ENCODE measurements around the gene BMPR2. TPM values are rescaled to one million over a fixed set of nuclear protein-coding genes. Genes with fewer than 3 reads are reported as not detected.
"Not testable (repeated sequence)": the region's sequence is repeated elsewhere in the genome, so short reads cannot be mapped to it uniquely, and the experiment has no call there.

BMPR2 gene
- total RNA-seq, 1 experiment from 2014 or later = 34.9 TPM

DNA sequence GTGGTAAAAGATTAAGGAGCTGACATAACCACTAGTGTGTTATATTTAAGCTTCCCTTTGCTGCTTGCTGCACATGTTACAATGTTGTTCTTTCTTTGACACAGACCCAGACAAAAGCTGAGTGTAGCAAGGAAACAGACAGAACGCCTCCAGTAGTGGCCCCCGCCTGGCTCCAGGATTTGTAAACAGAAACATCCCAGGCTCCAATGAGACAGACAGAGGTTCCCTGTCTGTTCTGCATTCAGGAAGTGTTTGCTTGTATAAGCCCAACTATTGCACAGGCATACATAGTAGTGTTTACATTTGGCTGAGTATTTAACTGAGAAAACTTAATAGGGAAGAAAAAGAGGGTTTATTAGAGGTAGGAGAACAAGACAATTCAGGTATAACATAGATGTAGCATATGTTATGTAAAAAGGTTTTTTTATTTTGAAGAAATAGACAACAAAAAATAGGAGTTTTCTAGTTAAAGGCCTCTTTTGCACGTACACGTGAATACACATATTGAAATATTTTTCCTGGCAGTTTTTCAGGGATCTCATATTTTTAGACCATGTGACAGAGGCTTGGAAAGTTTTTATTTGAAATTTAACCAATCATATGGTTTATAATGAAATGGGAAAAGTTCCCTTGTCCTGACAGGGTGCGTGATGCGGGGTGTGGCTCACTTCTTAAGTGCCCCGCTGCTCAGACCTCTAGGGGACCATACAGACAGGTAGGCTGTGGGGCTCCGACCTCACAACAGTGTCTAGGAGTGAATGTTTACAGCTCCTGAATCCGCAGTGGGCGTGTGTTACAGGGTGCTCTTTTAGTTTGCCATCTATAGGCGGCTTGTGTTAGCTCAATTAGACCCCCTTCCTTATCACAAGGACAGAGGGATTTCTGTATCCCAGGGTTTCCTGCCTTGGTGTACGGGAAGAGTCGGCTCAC is 118.4 kb downstream of the BMPR2 start:
- DNase-seq (ENCODE audit: low spot score) = no peak
- TF ChIP-seq, protein P1, sequence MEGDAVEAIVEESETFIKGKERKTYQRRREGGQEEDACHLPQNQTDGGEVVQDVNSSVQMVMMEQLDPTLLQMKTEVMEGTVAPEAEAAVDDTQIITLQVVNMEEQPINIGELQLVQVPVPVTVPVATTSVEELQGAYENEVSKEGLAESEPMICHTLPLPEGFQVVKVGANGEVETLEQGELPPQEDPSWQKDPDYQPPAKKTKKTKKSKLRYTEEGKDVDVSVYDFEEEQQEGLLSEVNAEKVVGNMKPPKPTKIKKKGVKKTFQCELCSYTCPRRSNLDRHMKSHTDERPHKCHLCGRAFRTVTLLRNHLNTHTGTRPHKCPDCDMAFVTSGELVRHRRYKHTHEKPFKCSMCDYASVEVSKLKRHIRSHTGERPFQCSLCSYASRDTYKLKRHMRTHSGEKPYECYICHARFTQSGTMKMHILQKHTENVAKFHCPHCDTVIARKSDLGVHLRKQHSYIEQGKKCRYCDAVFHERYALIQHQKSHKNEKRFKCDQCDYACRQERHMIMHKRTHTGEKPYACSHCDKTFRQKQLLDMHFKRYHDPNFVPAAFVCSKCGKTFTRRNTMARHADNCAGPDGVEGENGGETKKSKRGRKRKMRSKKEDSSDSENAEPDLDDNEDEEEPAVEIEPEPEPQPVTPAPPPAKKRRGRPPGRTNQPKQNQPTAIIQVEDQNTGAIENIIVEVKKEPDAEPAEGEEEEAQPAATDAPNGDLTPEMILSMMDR (conservative IDR thresholded peaks at IDR 0.05; ENCODE audit: low read depth, low read length) = no peak
- no peak for TF ChIP-seq EZH2 (IDR thresholded peaks at IDR 0.05; ENCODE audit: borderline replicate concordance, low read depth, low read length, poor library complexity, severe bottlenecking)
- Histone ChIP-seq H3K4me1 (ENCODE audit: insufficient read depth, low read length, poor library complexity, severe bottlenecking) (peaks cover 8% of the 10 kb centered on the region), H3K9me3 (ENCODE audit: low read depth, low read length, poor library complexity, severe bottlenecking) (no peaks in the 10 kb centered on the region), H3K4me3 (ENCODE audit: low read depth, low read length, poor library complexity, severe bottlenecking) (no peak overlapping the region), H3K27me3 (replicated peaks; ENCODE audit: insufficient read depth, low read depth, low read length, poor library complexity) (no peaks in the 10 kb centered on the region), H3K27ac (ENCODE audit: low read depth, low read length, poor library complexity, severe bottlenecking) (no peak overlapping the region), H3K36me3 (ENCODE audit: insufficient read depth, low read length, poor library complexity, severe bottlenecking) (no peaks in the 10 kb centered on the region)
- ChIA-PET CTCF (no interaction called here), POLR2A (ENCODE audit: low non-redundant PET) (no interaction called here)
- intact Hi-C loops (cut with micrococcal nuclease; ENCODE audit: unreplicated experiment) = no loop called here
- no TSS peak for BruUV-seq (replicated peaks)

- Histone ChIP-seq H3K36me3 (ENCODE audit: insufficient read depth, low read length, poor library complexity, severe bottlenecking) (no peaks in the 10 kb centered on the region), H3K27ac (ENCODE audit: low read depth, low read length, poor library complexity, severe bottlenecking) (no peak overlapping the region), H3K9me3 (ENCODE audit: low read depth, low read length, poor library complexity, severe bottlenecking) (no peaks in the 10 kb centered on the region), H3K4me3 (ENCODE audit: low read depth, low read length, poor library complexity, severe bottlenecking) (no peak overlapping the region), H3K4me1 (ENCODE audit: insufficient read depth, low read length, poor library complexity, severe bottlenecking) (peaks cover 8% of the 10 kb centered on the region), H3K27me3 (replicated peaks; ENCODE audit: insufficient read depth, low read depth, low read length, poor library complexity) (no peaks in the 10 kb centered on the region)
- no TSS peak for BruUV-seq (replicated peaks)
- TF ChIP-seq EZH2 (IDR thresholded peaks at IDR 0.05; ENCODE audit: borderline replicate concordance, low read depth, low read length, poor library complexity, severe bottlenecking) = no peak
- TF ChIP-seq, protein P1 (conservative IDR thresholded peaks at IDR 0.05; ENCODE audit: low read depth, low read length) = no peak
- ChIA-PET CTCF (no interaction called here), POLR2A (ENCODE audit: low non-redundant PET) (no interaction called here)
- intact Hi-C loops (cut with micrococcal nuclease; ENCODE audit: unreplicated experiment) = no loop called here
- no peak for DNase-seq (ENCODE audit: low spot score)
These were observed 119.1 kb downstream of the BMPR2 start for GRCh38 chr2:202495230-202495604.

DNA sequence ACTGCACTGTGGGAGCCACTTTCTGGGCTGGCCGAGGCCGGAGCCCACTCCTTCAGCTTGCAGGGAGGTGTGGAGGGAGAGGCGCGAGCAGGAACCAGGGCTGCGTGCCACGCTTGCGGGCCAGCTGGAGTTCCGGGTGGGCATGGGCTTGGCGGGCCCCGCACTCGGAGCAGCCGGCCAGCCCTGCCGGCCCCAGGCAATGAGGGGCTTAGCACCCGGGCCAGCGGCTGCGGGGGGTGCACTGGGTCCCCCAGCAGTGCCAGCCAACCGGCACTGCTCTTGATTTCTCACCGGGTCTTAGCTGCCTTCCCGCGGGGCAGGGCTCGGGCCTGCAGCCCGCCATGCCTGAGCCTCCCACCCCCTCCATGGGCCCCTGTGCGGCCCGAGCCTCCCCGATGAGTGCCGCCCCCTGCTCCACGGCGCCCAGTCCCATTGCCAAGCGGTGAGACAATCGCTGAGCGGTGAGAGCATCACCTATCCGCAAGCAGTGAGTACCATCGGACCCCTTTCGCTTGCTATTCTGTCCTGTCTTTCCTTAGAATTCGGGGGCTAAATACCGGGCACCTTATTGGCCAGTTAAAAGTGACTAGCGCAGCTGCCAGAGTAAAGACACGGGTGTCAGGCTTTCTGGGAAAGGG is 120.8 kb downstream of the BMPR2 start:
- H3K27ac ChIP-seq (ENCODE audit: low read depth, low read length, poor library complexity, severe bottlenecking); H3K4me1 ChIP-seq (ENCODE audit: insufficient read depth, low read length, poor library complexity, severe bottlenecking); H3K9me3 ChIP-seq (ENCODE audit: low read depth, low read length, poor library complexity, severe bottlenecking); POLR2A ChIA-PET (ENCODE audit: low non-redundant PET); H3K27me3 ChIP-seq (replicated peaks; ENCODE audit: insufficient read depth, low read depth, low read length, poor library complexity); CTCF ChIA-PET; intact Hi-C loops (cut with micrococcal nuclease; ENCODE audit: unreplicated experiment); BruUV-seq (replicated peaks); H3K4me3 ChIP-seq (ENCODE audit: low read depth, low read length, poor library complexity, severe bottlenecking); H3K36me3 ChIP-seq (ENCODE audit: insufficient read depth, low read length, poor library complexity, severe bottlenecking); DNase-seq (ENCODE audit: low spot score): not testable (repeated sequence)

DNA sequence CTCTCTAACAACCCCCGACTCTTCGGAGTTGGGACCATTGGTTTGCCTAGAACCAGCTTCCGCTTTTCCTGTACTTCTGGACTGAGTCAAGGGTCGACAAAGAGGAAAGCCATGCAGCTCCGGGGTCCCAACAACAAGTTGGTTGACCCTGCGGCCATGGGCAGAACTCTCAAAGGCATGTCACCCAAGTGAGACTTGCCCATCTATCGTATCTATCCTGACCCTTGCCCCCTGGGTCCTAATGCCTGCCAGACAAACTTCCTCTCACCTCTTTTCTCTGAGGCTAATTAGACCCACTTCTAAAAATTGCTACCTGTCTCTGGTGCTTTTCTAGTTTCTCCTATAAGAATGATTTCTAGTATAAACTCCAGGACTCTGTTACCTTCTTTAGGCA is 121.3 kb downstream of the BMPR2 start:
- H3K27me3 ChIP-seq (replicated peaks; ENCODE audit: insufficient read depth, low read depth, low read length, poor library complexity); POLR2A ChIA-PET (ENCODE audit: low non-redundant PET); CTCF ChIA-PET; H3K36me3 ChIP-seq (ENCODE audit: insufficient read depth, low read length, poor library complexity, severe bottlenecking); H3K4me1 ChIP-seq (ENCODE audit: insufficient read depth, low read length, poor library complexity, severe bottlenecking); H3K4me3 ChIP-seq (ENCODE audit: low read depth, low read length, poor library complexity, severe bottlenecking); BruUV-seq (replicated peaks); H3K9me3 ChIP-seq (ENCODE audit: low read depth, low read length, poor library complexity, severe bottlenecking); intact Hi-C loops (cut with micrococcal nuclease; ENCODE audit: unreplicated experiment); H3K27ac ChIP-seq (ENCODE audit: low read depth, low read length, poor library complexity, severe bottlenecking); DNase-seq (ENCODE audit: low spot score): not testable (repeated sequence)

- BruUV-seq (replicated peaks); H3K9me3 ChIP-seq (ENCODE audit: low read depth, low read length, poor library complexity, severe bottlenecking); H3K4me3 ChIP-seq (ENCODE audit: low read depth, low read length, poor library complexity, severe bottlenecking); CTCF ChIA-PET; DNase-seq (ENCODE audit: low spot score); POLR2A ChIA-PET (ENCODE audit: low non-redundant PET); H3K36me3 ChIP-seq (ENCODE audit: insufficient read depth, low read length, poor library complexity, severe bottlenecking); intact Hi-C loops (cut with micrococcal nuclease; ENCODE audit: unreplicated experiment); H3K27ac ChIP-seq (ENCODE audit: low read depth, low read length, poor library complexity, severe bottlenecking); H3K27me3 ChIP-seq (replicated peaks; ENCODE audit: insufficient read depth, low read depth, low read length, poor library complexity); H3K4me1 ChIP-seq (ENCODE audit: insufficient read depth, low read length, poor library complexity, severe bottlenecking): not testable (repeated sequence)
These were observed 123.7 kb downstream of the BMPR2 start for GRCh38 chr2:202499841-202500240.

DNA sequence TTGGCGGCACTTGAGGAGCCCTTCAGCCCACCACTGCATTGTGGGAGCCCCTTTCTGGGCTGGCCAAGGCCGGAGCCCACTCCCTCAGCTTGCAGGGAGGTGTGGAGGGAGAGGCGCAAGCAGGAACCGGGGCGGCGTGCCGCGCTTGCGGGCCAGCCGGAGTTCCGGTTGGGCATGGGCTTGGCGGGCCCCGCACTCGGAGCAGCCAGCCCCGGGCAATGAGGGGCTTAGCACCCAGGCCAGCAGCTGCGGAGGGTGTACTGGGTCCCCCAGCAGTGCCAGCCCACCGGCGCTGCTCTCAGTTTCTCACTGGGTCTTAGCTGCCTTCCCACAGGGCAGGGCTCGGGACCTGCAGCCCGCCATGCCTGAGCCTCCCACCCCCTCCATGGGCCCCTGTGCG is 127.1 kb downstream of the BMPR2 start:
- CTCF ChIA-PET; DNase-seq (ENCODE audit: low spot score); BruUV-seq (replicated peaks); H3K36me3 ChIP-seq (ENCODE audit: insufficient read depth, low read length, poor library complexity, severe bottlenecking); H3K27ac ChIP-seq (ENCODE audit: low read depth, low read length, poor library complexity, severe bottlenecking); H3K27me3 ChIP-seq (replicated peaks; ENCODE audit: insufficient read depth, low read depth, low read length, poor library complexity); intact Hi-C loops (cut with micrococcal nuclease; ENCODE audit: unreplicated experiment); H3K9me3 ChIP-seq (ENCODE audit: low read depth, low read length, poor library complexity, severe bottlenecking); H3K4me1 ChIP-seq (ENCODE audit: insufficient read depth, low read length, poor library complexity, severe bottlenecking); POLR2A ChIA-PET (ENCODE audit: low non-redundant PET); H3K4me3 ChIP-seq (ENCODE audit: low read depth, low read length, poor library complexity, severe bottlenecking): not testable (repeated sequence)
